A549 (cell line): ENCODE measurements around the gene TSPAN3.

Source experiments
- CBX2 ChIP-seq: fragments of 200-600 bp; sonication (generic); IDR thresholded peaks from 2 replicates; pipeline ENCODE4 v1.6.1; 2016; ENCODE audit warnings: low read depth, mild to moderate bottlenecking, borderline replicate concordance
- CHD2 ChIP-seq: fragments of 150-350 bp; IDR thresholded peaks from 2 replicates; pipeline ENCODE4 v1.6.1; 2014; ENCODE audit warnings: low read length; ENCODE audit not compliant: partially characterized antibody
- CTCF ChIP-seq: fragments of >200 bp; sonication (Bioruptor Twin); formaldehyde crosslinking; IDR thresholded peaks from 3 replicates; pipeline ENCODE4 v1.5.1; 2016
- EP300 ChIP-seq, 2 experiments: fragments of >200 bp; sonication (Bioruptor Twin); formaldehyde crosslinking; IDR thresholded peaks; 2 replicates in 1 of 2; 3 replicates in 1 of 2; pipeline ENCODE4 v1.6.1; 2016 to 2017
- JUN ChIP-seq, 2 experiments: fragments of >200 bp; sonication (Bioruptor Twin); formaldehyde crosslinking; IDR thresholded peaks; 2 replicates in 1 of 2; 3 replicates in 1 of 2; pipeline ENCODE4 v1.6.1; 2016 to 2017
- MAFK ChIP-seq: fragments of 450-650 bp; IDR thresholded peaks from 2 replicates; pipeline ENCODE4 v1.6.1; 2014; ENCODE audit not compliant: partially characterized antibody
- MAZ ChIP-seq: fragments of 150-350 bp; IDR thresholded peaks from 2 replicates; pipeline ENCODE4 v1.6.1; 2014; ENCODE audit warnings: antibody characterized with exemption, low read depth, low read length, borderline replicate concordance
- ZFP36 ChIP-seq: fragments of 450-650 bp; IDR thresholded peaks from 2 replicates; pipeline ENCODE4 v1.6.1; 2014; ENCODE audit warnings: borderline replicate concordance; ENCODE audit not compliant: partially characterized antibody

- TF ChIP-seq JUN (IDR thresholded peaks at IDR 0.05) (no peak), CTCF (no peak), MAZ (no peak), CBX2 (no peak), MAFK (no peak), EP300 (IDR thresholded peaks at IDR 0.05) (no peak), ZFP36 (no peak), CHD2 (no peak)
These were observed 53.7 kb downstream of the TSPAN3 start for GRCh38 chr15:77017091-77017660.
